HG02884 (cell line): Measurements from ENCODE around the gene MGMT.

Source experiments
- ATAC-seq: cut with Tn5 transposase; IDR thresholded peaks from one replicate; pipeline ENCODE4 v1.9.1; 2021; ENCODE audit warnings: mild to moderate bottlenecking, moderate library complexity; ENCODE audit not compliant: unreplicated experiment

Gene MGMT

DNA sequence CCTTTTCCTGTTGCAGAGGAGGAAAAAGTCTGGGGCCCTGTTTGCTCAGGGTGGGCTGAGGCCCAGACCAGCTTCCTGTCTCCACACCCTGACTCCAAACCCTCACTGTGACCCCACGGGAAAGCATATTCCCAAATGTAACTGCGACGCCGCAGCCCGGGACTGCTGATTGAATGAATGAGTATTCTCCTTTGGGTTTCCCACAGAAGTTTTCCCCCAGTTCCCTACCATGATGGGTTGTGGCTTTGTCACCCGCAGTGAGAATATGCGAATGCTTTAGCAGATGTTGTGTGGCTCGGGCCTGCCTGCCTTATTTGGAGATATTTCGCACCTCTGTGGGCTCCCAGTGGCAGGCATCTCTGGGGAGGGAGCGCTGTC, 50.6 kb downstream of the MGMT start:
- no peak for ATAC-seq

DNA sequence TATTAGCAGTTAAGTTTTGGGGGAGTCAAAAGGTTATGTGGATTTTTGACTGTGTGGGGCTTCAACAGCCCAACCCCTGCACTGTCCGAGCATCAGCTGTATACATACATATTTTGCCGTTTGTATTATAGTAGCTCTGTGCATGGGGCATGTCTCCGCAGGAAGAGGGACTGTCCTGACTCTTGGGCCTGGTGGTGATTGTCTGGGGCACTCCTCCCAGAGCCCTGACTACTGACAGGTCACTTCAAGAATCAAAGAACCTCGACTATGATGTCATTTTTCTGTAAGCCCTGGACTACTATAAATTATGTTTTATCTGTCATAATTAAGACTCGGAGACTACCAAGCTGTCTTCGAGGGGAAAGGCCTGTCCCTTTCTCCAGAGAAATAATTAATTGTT, 51.8 kb downstream of the MGMT start:
- no peak for ATAC-seq

GRCh38 chr10:129520440-129521080, 53.5 kb downstream of the MGMT start:
- ATAC-seq, result no peak

GRCh38 chr10:129521161-129522025, 54.4 kb downstream of the MGMT start:
- no peak for ATAC-seq

DNA sequence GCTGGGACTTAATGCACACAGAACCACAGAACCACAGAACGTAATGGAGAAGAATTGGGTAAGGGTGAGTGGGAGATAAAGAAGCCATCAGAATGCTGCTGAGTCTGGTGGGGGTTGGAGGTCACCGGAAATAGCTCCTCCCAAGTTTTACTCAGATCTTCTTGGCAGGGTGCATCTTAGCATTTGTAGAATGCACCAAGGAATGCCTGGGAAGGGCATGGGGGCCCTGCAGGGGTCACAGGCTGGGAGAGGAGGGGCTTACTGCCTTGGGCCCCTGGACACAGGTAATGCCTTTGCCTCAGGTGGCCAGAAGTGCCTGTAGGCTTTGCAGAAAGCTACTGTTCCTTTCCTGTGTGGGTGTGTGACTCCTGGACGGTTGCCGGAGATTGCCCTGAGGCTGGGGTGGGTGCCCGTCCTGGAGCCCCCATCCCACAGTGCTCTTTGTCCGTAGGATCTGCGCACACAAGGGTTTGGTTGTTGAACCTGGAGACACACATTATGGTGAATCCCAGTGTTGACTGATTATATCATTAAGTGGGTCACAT, 55.1 kb downstream of the MGMT start:
- ATAC-seq, result no peak

DNA sequence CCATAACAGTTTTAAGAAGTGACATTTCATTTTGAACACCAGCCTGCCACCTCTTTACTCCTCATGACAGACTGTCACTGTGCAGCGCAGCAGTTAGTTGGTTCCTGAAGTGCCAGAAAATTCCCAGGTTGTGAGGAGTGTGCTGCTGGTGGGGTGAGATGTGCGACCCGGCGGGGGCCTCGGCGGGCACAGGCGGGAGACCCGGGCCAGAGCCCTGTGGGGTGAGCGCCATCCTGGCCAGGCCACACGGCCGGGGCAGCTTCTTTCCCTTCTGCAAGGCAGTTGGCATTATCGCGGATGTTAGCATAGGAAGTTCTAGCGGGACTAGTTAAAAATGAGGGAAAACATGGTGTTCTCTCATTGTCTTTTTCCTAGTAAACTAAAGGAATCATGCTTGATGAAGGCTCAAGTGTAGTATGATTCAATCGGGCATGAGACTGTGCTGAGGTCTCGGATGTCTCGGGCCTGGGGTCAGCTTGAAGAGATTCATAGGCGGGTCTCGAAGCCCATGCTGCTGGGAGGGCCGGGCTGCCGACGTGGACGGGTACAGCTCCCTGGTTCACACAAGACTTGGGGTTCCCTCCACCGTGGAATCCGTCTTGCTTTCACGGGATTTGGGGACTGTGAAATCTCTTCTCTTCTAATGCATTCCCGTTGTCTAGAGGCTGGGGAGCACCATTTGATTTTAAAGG, 56.1 kb downstream of the MGMT start:
- ATAC-seq, result no peak

- no peak for ATAC-seq
Observed at GRCh38 chr10:129523723-129524316, 56.8 kb downstream of the MGMT start.

- ATAC-seq, result no peak
Observed at GRCh38 chr10:129524936-129525335, 57.9 kb downstream of the MGMT start.

GRCh38 chr10:129525401-129525801, 58.4 kb downstream of the MGMT start:
- no peak for ATAC-seq

DNA sequence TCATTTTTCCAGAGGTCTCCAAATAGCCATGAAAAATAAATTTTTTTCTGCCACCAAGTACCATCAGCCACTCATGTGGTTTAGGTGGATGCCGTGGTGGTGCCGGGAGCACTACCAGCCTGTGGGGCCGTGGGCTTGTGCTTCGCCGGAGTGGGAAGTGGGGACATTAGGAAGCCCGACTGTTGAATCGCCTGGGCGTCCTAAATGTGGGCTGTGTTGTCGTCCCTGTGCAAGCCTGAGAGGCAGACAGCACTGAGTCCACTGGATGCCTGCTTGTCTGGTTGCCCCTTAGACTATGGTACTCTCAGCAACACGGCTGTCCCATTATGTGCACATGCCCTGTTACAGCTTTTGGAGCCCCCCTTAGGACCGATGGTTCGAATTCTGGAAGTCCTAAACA, 59.9 kb downstream of the MGMT start:
- no peak for ATAC-seq

GRCh38 chr10:129528376-129528978, 61.4 kb downstream of the MGMT start:
- no peak for ATAC-seq

- ATAC-seq, result no peak
Observed at GRCh38 chr10:129530581-129530980, 63.5 kb downstream of the MGMT start.

GRCh38 chr10:129531195-129531968, 64.3 kb downstream of the MGMT start:
- ATAC-seq, result no peak

GRCh38 chr10:129531969-129532660, 65.1 kb downstream of the MGMT start:
- no peak for ATAC-seq

GRCh38 chr10:129532838-129533237, 65.8 kb downstream of the MGMT start:
- ATAC-seq, result no peak

- ATAC-seq, result no peak
Observed at GRCh38 chr10:129533281-129533680, 66.2 kb downstream of the MGMT start.

GRCh38 chr10:129534826-129535225, 67.8 kb downstream of the MGMT start:
- no peak for ATAC-seq

DNA sequence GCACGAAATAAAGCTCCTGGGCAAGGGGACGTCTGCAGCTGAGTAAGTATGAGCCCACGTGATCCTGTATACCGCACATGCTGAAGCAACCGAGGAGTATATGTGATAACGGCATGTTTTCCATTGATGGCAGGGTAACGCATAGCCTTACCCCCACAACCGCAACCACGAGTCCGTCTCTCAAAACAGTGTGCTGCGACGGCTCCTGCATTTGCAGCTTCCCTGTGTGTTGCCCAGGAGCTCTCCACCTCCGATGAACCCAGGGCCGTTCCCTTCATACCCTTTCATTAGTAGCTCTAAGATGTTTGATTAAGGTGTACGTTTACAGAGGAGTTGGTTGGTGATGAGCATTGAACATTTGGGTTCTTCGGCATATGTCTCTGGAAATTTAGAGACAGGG, 69.3 kb downstream of the MGMT start:
- no peak for ATAC-seq

GRCh38 chr10:129537151-129537550, 70.1 kb downstream of the MGMT start:
- no peak for ATAC-seq
